ENCODE measurements around the gene ABTB2. TPM values are rescaled to one million over a fixed set of nuclear protein-coding genes. Genes with fewer than 3 reads are reported as not detected.

The ABTB2 gene
- total and polyA plus RNA-seq, 2 of the 8 experiments (the other 6 are each of a cell fraction or from before 2014, with no cell fraction given) = 7.7 to 10.2 TPM

GRCh38 chr11:34160049-34160721, 197.6 kb downstream of the ABTB2 start:
- POLR2A ChIA-PET (ENCODE audit: partially characterized antibody) = no interaction called here
- no peak overlapping the region for H2BK120ac ChIP-seq (replicated peaks; ENCODE audit: low read depth, low read length)
- CTCF ChIA-PET (ENCODE audit: partially characterized antibody) = interaction anchor here (1.1 to 11.3 kb wide), 4 partner anchors 9 to 205 kb away, joined by 4 to 89 read pairs (median 7); no protein-coding TSS in a partner anchor
- H3K9me3 ChIP-seq (ENCODE audit: insufficient read depth in 2 of 2, low read depth in 1 of 2, low read length in 1 of 2) = no peaks in the 10 kb centered on the region
- DNase-seq (ENCODE audit: low read depth in 1 of 2, low spot score in 2 of 2) (no peak), FAIRE-seq (no peak)
- no peaks in the 10 kb centered on the region for H3K79me1 ChIP-seq (ENCODE audit: low read depth, low read length)
- no peak overlapping the region for H2BK5ac ChIP-seq (ENCODE audit: low read depth, low read length)
- H3K9ac ChIP-seq (replicated peaks in 1 of 4; ENCODE audit: extremely low read depth in 1 of 4, low read depth in 3 of 4, low read length in 3 of 4) = no peak overlapping the region
- no peak overlapping the region for H4K5ac ChIP-seq (ENCODE audit: insufficient read length, low read depth, low read length)
- no peak overlapping the region for H4K8ac ChIP-seq (ENCODE audit: extremely low read depth, insufficient read depth, low read length)
- no peak overlapping the region for H3K4me2 ChIP-seq (ENCODE audit: insufficient read depth in 1 of 2, low read depth in 2 of 2, low read length in 2 of 2)
- H4K91ac ChIP-seq (replicated peaks; ENCODE audit: insufficient read length, low read length) = no peak overlapping the region
- no peak overlapping the region for H2AFZ ChIP-seq (ENCODE audit: low read length)
- H4K20me1 ChIP-seq (replicated peaks in 1 of 2; ENCODE audit: control insufficient read depth in 1 of 2, insufficient read depth in 2 of 2, low read length in 2 of 2) = peaks cover 0 to 19% of the 10 kb centered on the region in 2 experiments
- H3K14ac ChIP-seq (ENCODE audit: insufficient read length) = no peak overlapping the region
- 90% methylated on average over 15 of the region's 22 CpGs; no CpG with 5 or more reads in 1 of the 2 experiments for WGBS, 2 experiments (ENCODE audit: extremely low coverage in 1 of 2, insufficient coverage in 1 of 2, insufficient read length in 1 of 2, insufficient replicate concordance in 2 of 2, low coverage in 1 of 2, low lambda C conversion rate in 2 of 2, missing lambda C conversion rate in 1 of 2)
- no peaks in the 10 kb centered on the region for H3K79me2 ChIP-seq (ENCODE audit: control insufficient read depth in 1 of 2, insufficient read depth in 2 of 2, low read length in 2 of 2)
- H3K27me3 ChIP-seq (replicated peaks in 1 of 4; ENCODE audit: control insufficient read depth in 3 of 4, extremely low read depth in 1 of 4, insufficient read depth in 3 of 4, low read length in 3 of 4) = no peaks in the 10 kb centered on the region
- H3K56ac ChIP-seq (replicated peaks; ENCODE audit: insufficient read length, low read depth, low read length) = no peak overlapping the region
- H2AK5ac ChIP-seq (ENCODE audit: low read depth, low read length) = no peak overlapping the region
- H2BK15ac ChIP-seq (ENCODE audit: low read length) = no peak overlapping the region
- H3K36me3 ChIP-seq (ENCODE audit: control insufficient read depth in 2 of 4, insufficient read depth in 4 of 4, low read length in 3 of 4) = no peaks in the 10 kb centered on the region
- H3K4ac ChIP-seq (replicated peaks; ENCODE audit: insufficient read length, low read depth, low read length) = no peak overlapping the region
- H3K4me1 ChIP-seq (replicated peaks in 1 of 4; ENCODE audit: control insufficient read depth in 3 of 4, insufficient read depth in 4 of 4, low read length in 3 of 4) = no peaks in the 10 kb centered on the region
- no peak overlapping the region for H3K18ac ChIP-seq (ENCODE audit: extremely low read depth, low read length)
- no peaks in the 10 kb centered on the region for H3K23me2 ChIP-seq (ENCODE audit: low read depth, low read length)
- H3K4me3 ChIP-seq (ENCODE audit: extremely low read depth in 1 of 4, insufficient read depth in 2 of 4, low read depth in 3 of 4, low read length in 4 of 4) = no peak overlapping the region
- no peak overlapping the region for H3K27ac ChIP-seq (ENCODE audit: low read depth, low read length)
- H2BK12ac ChIP-seq (ENCODE audit: low read depth, low read length) = no peak overlapping the region
- no peak overlapping the region for H3K23ac ChIP-seq (ENCODE audit: insufficient read length)
- H2BK20ac ChIP-seq (ENCODE audit: low read length) = no peak overlapping the region
- TF ChIP-seq CHD1 (IDR thresholded peaks at IDR 0.05; ENCODE audit: low read depth, low read length) = no peak
- no peak for TF ChIP-seq NRF1 (IDR thresholded peaks at IDR 0.05; ENCODE audit: low read depth, low read length)
- no peak for TF ChIP-seq SIX5 (IDR thresholded peaks at IDR 0.05; ENCODE audit: low read depth, low read length)
- TF ChIP-seq ATF2 (IDR thresholded peaks at IDR 0.05; ENCODE audit: low read length) = no peak
- TF ChIP-seq JUND (IDR thresholded peaks at IDR 0.05; ENCODE audit: low read length) = no peak
- TF ChIP-seq POLR2AphosphoS5 (IDR thresholded peaks at IDR 0.05; ENCODE audit: low read depth, low read length) = no peak
- TF ChIP-seq GTF2F1 (IDR thresholded peaks at IDR 0.05; ENCODE audit: borderline replicate concordance, low read depth, low read length) = no peak
- no peak for TF ChIP-seq CBX8 (IDR thresholded peaks at IDR 0.05; ENCODE audit: borderline replicate concordance, low read depth, low read length)
- no peak for TF ChIP-seq SIRT6 (IDR thresholded peaks at IDR 0.05; ENCODE audit: low read length)
- TF ChIP-seq TEAD4 (IDR thresholded peaks at IDR 0.05; ENCODE audit: low read depth, low read length) = no peak
- no peak for TF ChIP-seq RBBP5 (IDR thresholded peaks at IDR 0.05; ENCODE audit: borderline replicate concordance, low read depth, low read length)
- TF ChIP-seq SUZ12 (IDR thresholded peaks at IDR 0.05; ENCODE audit: low read length) = no peak
